Gastroesophageal sphincter (tissue), 4 donors: ENCODE results near the gene CYP26C1. TPM values are rescaled to one million over a fixed set of nuclear protein-coding genes. Genes with fewer than 3 reads are reported as not detected.
"Not testable (repeated sequence)": the region's sequence is repeated elsewhere in the genome, so short reads cannot be mapped to it uniquely, and the experiment has no call there.

ENCODE experiments used
- ATAC-seq: fragments of 150-250 bp; one replicate; pipeline ENCODE4 v1.9.1; 2016; ENCODE audit warnings: mild to moderate bottlenecking, moderate library complexity
- H3K27ac ChIP-seq, 4 donors: fragments of 200-600 bp; sonication (generic) in 3 of 4; 1 replicate in 3 of 4; 2 replicates in 1 of 4; pipeline ENCODE4 v1.5.1; 2016 to 2019
- H3K27me3 ChIP-seq: fragments of 200-600 bp; sonication (generic); one replicate; pipeline ENCODE4 v1.5.1; 2019
- H3K36me3 ChIP-seq, 2 donors: fragments of 200-600 bp; sonication (generic); one replicate each; pipeline ENCODE4 v1.5.1; 2019; ENCODE audit warnings: control low read depth in 1 of 2
- H3K4me1 ChIP-seq, 3 donors: fragments of 200-600 bp; sonication (generic); 1 replicate in 2 of 3; 2 replicates in 1 of 3; pipeline ENCODE4 v1.5.1; 2016 to 2019; ENCODE audit warnings: control low read depth in 2 of 3
- H3K4me3 ChIP-seq, 2 donors: fragments of 200-600 bp; sonication (generic); one replicate each; pipeline ENCODE4 v1.5.1; 2019; ENCODE audit warnings: mild to moderate bottlenecking in 1 of 2, moderate library complexity in 1 of 2
- H3K9me3 ChIP-seq, 3 donors: fragments of 200-600 bp; sonication (generic); one replicate each; pipeline ENCODE4 v1.5.1; 2017 to 2019; ENCODE audit warnings: control low read depth in 2 of 3
- CTCF ChIP-seq, 4 experiments: fragments of 200-600 bp in 2 of 4; fragments of 450-650 bp in 2 of 4; sonication (generic) in 1 of 4; IDR thresholded peaks; one replicate each; pipeline ENCODE4 v1.5.1; 2017 to 2019; ENCODE audit warnings: antibody characterized with exemption in 4 of 4, mild to moderate bottlenecking in 2 of 4, moderate library complexity in 2 of 4
- EP300 ChIP-seq: sonication (generic); formaldehyde crosslinking; IDR thresholded peaks from one replicate; pipeline ENCODE4 v1.6.1; 2017; ENCODE audit warnings: antibody characterized with exemption, mild to moderate bottlenecking
- POLR2A ChIP-seq, 2 donors: fragments of 450-650 bp; IDR thresholded peaks; one replicate each; pipeline ENCODE4 v1.6.1; 2017; ENCODE audit warnings: antibody characterized with exemption in 2 of 2, mild to moderate bottlenecking in 2 of 2, moderate library complexity in 1 of 2
- POLR2AphosphoS5 ChIP-seq: sonication (generic); formaldehyde crosslinking; IDR thresholded peaks from one replicate; pipeline ENCODE4 v1.6.1; 2017; ENCODE audit warnings: antibody characterized with exemption
- WGBS, 2 donors: methylation state at CpG; one replicate each; pipeline ENCODE4 v1.1.5; 2018; ENCODE audit warnings: low coverage in 1 of 2; 5-methylcytosine and 5-hydroxymethylcytosine counted together
- total RNA-seq, 4 donors: library from RNA; depleted of rRNA; stranded (reverse); fragments of >200 nt; gene quantifications; one replicate each; pipeline ENCODE4 v1.1.0, GENCODE V29; 2016

The CYP26C1 gene
- total RNA-seq, 4 donors from 2014 or later = 0.31 TPM; not detected in 3

- ATAC-seq = no peak
- H3K4me1 ChIP-seq = no peaks in the 10 kb centered on the region
- no peak for TF ChIP-seq EP300
- TF ChIP-seq POLR2A (IDR thresholded peaks at IDR 0.05) = no peak
Measured at GRCh38 chr10:93099670-93100069, 39.1 kb downstream of the CYP26C1 start.

DNA sequence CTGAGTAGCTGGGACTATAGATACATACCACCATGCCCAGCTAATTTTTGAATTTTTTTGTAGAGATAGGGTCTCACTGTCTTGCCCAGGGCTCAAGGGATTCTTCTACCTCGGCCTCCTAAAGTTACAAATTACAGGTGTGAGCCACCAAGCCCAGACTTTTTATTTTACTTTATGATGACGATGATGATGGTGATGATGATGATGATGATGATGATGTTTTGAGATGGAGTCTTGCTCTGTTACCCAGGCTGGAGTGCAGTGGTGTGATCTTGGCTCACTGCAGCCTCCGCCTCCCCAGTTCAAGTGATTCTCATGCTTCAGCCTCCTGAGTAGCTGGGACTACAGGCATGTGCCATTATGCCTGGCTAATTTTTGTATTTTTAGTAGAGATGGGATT lies 40.5 kb downstream of the CYP26C1 start:
- H3K9me3 ChIP-seq, H3K4me3 ChIP-seq, H3K36me3 ChIP-seq, ATAC-seq, H3K27me3 ChIP-seq, H3K27ac ChIP-seq, H3K4me1 ChIP-seq: not testable (repeated sequence)
- 80 to 97% methylated on average over 1 to 3 of the region's 3 CpGs for WGBS, 2 donors

More at GRCh38 chr10:93099670-93100069, 39.1 kb downstream of the CYP26C1 start:
- Histone ChIP-seq H3K27me3 (no peaks in the 10 kb centered on the region), H3K27ac (no peak overlapping the region), H3K36me3 (no peaks in the 10 kb centered on the region), H3K9me3 (no peaks in the 10 kb centered on the region), H3K4me3 (no peak overlapping the region)
- 90 to 91% methylated on average over 7 of the region's 7 CpGs for WGBS, 2 donors

- 64 to 72% methylated on average over 1 of the region's 1 CpG for WGBS, 2 donors
- no peak for ATAC-seq
- Histone ChIP-seq H3K4me1 (no peaks in the 10 kb centered on the region), H3K27ac (no peak overlapping the region), H3K27me3 (no peaks in the 10 kb centered on the region), H3K4me3 (no peak overlapping the region), H3K9me3 (no peaks in the 10 kb centered on the region), H3K36me3 (no peaks in the 10 kb centered on the region)
- TF ChIP-seq POLR2A (IDR thresholded peaks at IDR 0.05) (no peak), EP300 (no peak), CTCF (IDR thresholded peaks at IDR 0.05) (no peak), POLR2AphosphoS5 (no peak)
Measured at GRCh38 chr10:93103953-93104352, 43.4 kb downstream of the CYP26C1 start.

GRCh38 chr10:93106631-93107072 lies 46.1 kb downstream of the CYP26C1 start:
- Histone ChIP-seq H3K4me1 (no peaks in the 10 kb centered on the region), H3K27me3 (no peaks in the 10 kb centered on the region), H3K9me3 (no peaks in the 10 kb centered on the region), H3K27ac (no peak overlapping the region), H3K36me3 (no peaks in the 10 kb centered on the region), H3K4me3 (no peak overlapping the region)
- ATAC-seq = no peak
- 24 to 60% methylated on average over 1 to 2 of the region's 2 CpGs for WGBS, 2 donors
- TF ChIP-seq EP300 (no peak), POLR2AphosphoS5 (no peak), POLR2A (IDR thresholded peaks at IDR 0.05) (no peak), CTCF (IDR thresholded peaks at IDR 0.05) (no peak)

DNA sequence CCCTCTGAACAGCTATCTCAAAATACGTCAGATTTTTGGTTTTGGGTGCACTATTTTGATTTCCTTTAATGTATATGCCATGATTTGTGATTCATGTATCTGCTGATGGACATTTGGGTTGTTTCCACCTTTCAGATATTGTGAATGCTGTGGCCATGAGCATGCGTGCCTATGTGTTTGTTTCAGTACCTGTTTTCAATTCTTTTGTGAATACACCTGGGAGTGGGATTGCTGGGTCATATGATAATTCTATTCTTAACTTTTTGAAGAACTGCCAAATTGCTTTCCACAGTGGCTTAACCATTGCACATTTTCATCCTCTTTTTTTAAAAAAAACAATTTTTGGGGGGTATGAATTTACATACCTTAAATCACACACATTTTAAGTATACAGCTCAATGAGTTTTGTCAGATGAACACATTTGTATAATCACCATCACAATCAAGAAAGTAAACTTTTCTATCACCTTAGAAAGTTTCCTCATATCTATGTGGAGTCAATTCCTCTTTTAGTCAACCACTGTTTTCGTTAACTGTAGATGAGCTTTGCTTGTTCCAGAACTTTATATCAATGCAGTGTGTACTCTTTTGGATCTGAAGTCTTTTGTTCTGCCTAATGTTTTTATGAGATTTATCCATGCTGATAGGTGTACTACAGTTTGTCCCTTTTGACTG lies 50.0 kb downstream of the CYP26C1 start:
- ATAC-seq = no peak
- 87 to 100% methylated on average over 2 to 3 of the region's 3 CpGs for WGBS, 2 donors
- Histone ChIP-seq H3K9me3 (no peaks in the 10 kb centered on the region), H3K4me3 (no peak overlapping the region), H3K4me1 (no peaks in the 10 kb centered on the region), H3K27me3 (peaks cover 4% of the 10 kb centered on the region), H3K36me3 (no peaks in the 10 kb centered on the region), H3K27ac (no peak overlapping the region)
- TF ChIP-seq POLR2A (IDR thresholded peaks at IDR 0.05) (no peak), POLR2AphosphoS5 (no peak), CTCF (IDR thresholded peaks at IDR 0.05) (no peak), EP300 (no peak)

DNA sequence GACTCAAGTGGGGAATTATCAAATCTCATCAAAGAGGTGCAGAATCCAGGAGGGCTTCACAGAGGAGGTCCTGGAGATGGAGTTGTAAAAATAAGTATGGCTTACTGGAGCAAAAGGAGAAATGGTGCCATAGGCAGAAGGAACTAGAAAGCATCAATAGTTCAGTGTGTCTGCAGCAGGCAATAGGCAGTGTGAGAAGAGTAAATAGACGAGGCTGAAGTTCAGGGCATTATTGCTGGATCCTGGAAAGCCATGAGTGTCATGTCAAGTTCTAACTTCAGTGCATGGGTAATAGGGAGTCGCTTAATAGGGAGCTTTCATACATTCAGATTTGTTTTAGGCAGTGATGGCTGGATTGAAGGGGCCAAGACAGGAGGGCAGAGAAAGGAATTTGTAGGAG lies 52.4 kb downstream of the CYP26C1 start:
- no peak for ATAC-seq
- H3K27ac ChIP-seq = no peak overlapping the region
- no peaks in the 10 kb centered on the region for H3K9me3 ChIP-seq
- no peak overlapping the region for H3K4me3 ChIP-seq
- no peak for TF ChIP-seq CTCF (IDR thresholded peaks at IDR 0.05)
- TF ChIP-seq POLR2AphosphoS5 = no peak
- no peak for TF ChIP-seq EP300
- TF ChIP-seq POLR2A (IDR thresholded peaks at IDR 0.05) = no peak
- peaks cover 4% of the 10 kb centered on the region for H3K27me3 ChIP-seq
- H3K4me1 ChIP-seq = no peaks in the 10 kb centered on the region
- no peaks in the 10 kb centered on the region for H3K36me3 ChIP-seq
- 64 to 70% methylated on average over 2 of the region's 2 CpGs for WGBS, 2 donors
